ENCODE results near the gene COMMD1.
"Not testable (repeated sequence)": the region's sequence is repeated elsewhere in the genome, so short reads cannot be mapped to it uniquely, and the experiment has no call there.

Gene COMMD1

DNA sequence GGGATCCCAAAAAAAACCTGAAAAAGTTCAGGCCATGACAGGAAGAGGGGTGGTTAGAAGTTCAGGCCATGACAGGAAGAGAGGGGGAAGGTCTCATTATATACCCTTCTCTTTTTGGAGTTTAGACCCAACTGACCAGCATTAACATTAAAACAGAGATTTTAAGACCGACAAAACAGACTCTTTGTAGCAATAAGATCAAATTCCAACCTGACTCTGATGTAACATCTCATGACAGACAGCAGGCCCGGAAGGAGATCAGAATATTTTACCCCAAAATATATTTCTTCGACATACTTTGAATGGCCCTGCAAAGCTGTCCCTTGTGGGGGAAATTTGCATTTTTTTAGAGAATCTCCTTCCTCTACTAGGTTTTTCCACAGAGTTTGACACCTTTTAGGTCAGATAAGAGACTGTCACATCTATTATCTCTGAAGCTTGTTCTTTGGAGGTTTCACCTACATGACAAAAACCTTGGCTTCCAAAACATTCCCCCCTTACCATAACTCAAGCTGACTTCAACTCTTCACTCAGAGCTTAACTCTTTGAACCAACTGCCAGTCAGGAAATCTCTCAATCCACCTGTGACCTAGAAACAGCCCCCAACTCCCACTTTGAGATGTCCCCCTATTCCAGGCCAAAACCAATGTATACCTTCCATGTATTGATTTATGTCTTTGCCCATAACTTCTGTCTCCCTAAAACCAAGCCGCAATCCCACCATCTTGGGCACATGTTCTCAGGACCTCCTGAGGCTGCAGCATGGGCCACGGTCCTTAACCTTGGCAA is 239.4 kb downstream of the COMMD1 start:
- no peak for DNase-seq

DNA sequence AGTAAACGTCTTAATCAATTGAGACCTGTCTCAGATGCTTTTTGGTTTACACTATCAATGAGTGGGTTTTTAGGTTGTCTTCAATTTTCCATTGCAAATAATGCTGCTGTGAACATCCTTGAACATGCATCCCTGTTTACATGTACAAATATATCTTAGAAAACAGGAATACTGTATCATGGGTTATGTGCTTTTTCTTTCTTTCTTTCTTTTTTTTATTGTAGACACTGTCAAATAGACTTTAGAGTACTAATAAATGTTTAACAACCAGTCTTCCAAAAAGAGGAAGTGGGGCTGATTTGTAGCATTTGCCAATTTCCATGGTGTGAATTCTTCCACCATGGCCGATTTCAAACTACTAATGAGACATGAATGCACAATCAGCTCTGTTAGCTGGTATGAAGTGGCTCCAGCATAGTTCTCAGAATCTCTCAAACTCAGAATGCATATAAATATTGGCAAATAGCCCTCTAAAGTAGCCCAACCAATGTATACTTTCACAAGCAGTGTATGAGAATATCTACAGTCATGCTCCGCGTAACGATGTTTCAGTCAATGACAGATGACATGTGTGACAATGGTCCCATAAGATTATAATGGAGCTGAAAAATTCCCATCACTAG is 240.1 kb downstream of the COMMD1 start:
- DNase-seq = no peak

DNA sequence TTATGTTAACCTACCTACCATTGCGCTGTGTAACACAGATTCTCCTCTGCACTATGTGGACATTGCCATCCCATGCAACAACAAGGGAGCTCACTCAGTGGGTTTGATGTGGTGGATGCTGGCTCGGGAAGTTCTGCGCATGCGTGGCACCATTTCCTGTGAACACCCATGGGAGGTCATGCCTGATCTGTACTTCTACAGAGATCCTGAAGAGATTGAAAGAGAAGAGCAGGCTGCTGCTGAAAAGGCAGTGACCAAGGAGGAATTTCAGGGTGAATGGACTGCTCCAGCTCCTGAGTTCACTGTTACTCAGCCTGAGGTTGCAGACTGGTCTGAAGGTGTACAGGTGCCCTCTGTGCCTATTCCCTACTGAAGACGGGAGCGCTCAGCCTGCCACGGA is 241.3 kb downstream of the COMMD1 start:
- not testable (repeated sequence) for DNase-seq

DNA sequence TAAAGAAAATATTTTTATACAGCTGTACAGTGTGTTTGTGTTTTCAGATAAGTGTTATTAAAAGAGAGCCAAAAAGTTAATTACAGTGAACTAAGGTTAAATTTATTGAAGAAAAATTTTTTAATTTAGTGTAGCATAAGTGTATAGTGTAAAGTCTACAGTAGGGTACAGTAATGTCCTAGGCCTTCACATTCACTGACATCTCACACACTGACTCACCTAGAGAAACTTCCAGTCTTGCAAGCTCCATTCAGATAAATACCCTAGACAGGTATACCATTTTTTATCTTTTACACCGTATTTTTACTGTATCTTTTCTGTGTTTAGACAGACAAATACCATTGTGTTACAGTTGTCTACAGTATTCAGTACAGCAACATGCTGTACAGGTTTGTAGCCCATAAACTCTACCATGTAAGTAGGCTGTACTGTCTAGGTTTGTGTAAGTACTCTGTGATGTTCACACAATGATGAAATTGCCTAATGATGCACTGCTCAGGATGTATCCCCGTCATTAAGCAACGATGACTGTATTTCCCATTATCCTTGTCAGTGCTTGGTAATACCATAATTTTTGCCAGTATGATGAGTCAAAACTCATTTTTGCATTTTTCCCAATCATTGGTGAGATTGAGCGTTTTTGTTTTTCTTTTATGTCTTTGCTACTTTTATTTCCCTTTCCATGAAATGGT is 242.3 kb downstream of the COMMD1 start:
- DNase-seq = no peak

DNA sequence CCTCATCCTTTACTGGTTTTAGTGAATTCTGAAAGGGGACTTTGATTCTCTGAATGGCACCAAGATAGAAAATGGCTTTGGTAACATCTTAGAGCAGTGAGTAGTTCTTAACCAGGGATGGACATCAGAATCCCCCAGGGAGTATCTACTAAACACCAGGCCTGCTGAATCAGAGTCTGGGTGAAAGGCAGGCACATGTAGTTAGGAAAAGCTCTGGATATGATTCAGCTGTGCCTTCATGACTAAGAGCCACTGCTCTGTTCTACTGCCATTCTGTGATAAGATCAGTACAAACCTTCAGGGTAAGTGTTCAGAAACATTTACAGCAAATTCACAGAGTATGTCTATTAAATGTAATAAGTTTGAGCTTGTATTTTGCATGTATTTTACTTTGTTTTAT is 244.2 kb downstream of the COMMD1 start:
- no peak for DNase-seq

DNA sequence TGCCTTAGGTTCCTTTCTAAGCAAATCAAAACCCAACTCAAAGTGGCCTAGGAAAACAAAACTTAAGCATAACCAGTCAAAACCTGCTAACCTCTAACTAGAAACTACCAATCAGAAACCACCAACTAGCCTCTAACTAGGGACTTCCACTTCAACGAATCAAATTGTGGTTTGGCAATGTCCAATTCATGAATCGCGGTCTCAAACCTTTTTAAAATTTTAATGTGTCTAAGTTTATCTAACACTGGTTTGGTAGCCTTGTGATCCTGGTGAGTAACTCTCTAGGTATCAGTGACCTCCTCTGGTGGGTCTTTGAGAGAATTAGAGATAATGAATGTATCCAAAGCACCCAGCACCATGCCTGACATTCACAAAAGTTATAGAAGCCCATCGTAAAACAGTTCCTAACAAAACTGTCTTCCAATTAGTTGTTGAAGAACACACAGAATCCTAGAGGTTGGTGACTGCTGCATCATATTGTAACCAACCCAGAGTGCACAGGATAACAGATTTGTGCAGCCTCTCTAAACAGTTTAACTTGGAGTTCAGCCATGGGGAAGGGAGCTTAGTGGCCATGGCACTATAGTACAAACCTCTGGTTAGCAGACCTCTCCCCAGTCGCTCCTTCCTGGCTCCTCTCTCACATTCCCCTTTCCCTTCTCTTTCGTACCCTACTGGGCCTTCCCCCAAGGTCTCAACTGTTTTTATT is 245.3 kb downstream of the COMMD1 start:
- no peak for DNase-seq

DNA sequence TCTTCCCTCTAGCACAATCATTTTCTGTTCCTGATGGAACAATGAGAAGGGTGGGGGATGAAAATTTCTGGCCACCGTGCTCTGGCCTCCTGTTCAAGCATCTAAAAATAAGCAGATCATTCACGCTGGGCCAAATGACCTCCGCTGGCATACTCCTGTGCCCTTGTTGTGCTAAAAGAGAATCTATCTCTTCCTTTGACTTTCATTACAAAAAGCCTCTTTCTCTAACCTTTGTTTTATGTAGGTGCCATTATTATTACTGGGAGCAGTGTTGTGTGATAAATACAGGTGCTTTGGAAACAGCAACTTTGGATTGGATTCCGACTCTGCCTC is 245.8 kb downstream of the COMMD1 start:
- DNase-seq = no peak

DNA sequence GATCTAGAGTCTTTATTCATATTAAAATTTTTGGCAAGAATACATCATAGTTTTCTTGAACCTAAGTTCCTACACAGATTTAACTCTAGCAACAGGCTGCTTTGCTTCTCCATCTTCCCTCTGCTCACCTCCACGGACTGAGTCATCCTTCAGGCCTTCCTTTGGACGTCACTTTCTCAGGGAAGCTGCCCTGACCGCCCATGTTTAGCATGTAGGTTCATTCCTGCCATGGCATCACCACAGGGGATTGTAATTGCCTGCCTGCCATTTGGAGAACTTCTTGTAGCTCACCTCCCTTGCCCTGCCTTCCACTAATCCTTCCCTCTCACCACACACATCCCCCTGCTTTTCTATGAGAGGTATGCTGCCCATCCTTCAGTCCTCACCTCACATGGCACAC is 246.5 kb downstream of the COMMD1 start:
- DNase-seq = no peak

DNA sequence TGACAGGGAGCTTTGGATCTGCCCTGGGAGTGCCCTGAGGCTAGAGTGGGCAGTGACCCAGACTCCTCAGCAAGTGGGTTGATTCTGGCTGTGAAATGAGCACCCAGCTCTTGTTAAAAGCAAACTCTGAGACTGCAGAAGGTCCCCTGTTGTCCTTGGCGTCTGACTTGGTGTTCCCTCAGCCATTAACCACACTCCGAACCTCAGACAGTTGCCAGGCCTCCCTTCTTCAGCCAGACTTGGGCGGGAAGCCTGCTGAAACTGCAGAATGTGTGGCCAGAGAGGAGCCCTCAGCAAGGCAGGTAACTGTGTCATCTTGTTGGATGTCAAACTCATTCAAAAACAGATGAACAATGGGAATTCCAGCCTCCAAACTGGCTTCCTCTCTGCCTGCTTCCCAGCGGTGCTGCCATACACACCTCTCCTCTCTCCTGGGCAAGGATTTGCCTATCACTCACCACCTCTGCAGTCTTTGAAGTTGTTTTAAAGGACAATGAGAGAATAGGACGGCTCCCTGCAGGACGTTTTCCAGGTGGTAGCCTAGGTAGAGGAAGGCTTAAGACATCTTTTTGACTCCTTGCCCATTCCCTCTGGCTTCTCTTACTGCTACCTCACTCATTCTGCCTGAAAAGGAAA is 251.5 kb downstream of the COMMD1 start:
- no peak for DNase-seq

DNA sequence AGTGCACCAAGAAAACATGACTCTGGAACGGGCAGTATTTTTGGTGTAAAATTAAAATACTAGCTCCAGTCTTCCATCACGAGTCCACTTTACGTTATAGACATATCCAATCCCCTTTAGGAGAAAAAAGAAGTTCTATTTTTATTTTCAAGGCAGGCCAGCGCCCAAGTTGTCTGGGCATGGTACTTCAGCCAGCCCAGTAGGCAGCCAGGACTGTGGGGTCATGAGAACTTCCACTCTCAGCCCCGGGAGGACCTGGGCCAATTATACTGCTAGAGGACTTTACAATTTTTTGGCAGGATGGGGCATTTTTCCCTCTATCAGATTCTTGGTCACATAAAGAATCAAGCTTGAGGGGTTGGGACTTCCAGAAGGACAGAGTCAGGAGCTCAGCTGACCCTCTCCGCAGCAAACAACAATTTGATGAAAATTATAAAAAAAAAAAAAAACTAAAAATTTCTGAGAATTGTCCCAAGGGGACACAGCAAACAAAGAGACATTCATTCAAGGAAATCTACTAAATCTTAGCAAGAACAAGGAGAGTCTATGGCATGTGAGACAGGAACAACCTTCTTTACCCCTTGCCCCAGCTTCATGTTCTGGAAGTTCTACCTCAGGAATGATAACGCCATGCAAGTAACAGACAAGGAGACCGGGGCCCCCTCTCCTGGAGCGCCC is 253.1 kb downstream of the COMMD1 start:
- no peak for DNase-seq

DNA sequence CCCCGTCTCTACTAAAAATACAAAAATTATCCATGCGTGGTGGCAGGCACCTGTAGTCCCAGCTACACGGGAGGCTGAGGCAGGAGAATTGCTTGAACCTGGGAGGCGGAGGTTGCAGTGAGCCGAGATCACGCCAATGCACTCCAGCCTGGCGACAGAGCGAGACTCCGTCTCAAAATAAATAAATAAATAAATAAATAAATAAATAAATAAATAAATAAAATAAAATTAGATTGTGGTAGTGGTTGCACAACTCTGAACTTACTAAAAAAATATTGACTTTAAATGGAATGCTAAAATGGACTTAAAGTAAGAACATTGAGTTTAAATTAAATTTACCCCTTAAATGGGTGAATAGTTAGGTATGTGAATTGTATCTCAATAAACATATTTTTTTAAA is 255.2 kb downstream of the COMMD1 start:
- DNase-seq = not testable (repeated sequence)

DNA sequence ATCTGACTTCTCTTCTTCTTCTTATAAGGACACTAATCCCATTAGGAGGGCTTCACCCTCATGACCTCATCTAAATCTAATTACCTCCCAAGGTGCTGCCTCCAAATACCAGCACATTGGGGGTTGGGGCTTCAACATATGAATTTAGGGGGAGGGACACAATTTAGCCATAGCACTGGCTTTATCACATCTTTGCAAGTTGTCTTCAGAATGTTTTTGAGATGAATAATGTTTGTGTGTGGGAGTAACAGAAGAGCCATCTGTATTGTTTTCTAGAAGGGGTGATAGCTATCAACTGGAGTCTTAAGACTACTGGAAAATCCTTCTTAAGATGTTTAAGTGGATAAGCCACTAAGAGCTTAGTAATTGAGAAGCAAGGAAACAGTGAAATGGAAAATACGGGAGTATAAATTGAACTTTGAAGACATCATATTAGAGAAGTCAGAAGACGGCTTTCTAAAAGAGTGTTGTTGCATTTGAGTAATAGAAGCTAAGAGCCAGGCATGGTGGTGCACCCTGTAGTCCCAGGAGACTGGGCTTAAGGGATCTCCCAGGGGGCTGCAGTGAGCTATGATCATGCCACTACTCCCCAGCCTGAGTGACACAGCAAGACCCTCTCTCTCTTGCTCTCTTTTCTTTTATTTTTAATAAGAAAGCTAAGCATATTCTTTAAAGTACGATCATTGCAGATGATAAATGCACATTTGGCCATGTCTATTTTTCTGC is 257.8 kb downstream of the COMMD1 start:
- DNase-seq = no peak

DNA sequence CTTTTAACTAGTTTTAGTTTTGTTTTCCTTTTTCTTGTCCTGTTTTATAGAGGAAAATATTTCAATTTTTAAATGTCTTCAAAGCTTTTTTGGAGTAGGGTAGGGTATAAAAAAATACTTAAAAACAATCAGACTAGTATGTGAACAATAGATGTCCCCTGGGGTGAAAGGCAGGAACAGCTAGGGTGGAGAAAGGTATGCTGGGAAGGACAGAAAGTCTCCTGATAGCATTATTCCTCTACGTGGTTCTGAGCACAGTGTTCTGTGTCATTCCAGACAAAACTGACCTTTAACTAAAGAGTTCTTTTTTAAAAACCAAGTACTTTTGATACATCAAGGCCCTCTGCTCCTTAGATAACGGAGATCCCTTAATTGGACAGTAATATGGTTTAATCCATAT is 258.4 kb downstream of the COMMD1 start:
- no peak for DNase-seq

DNA sequence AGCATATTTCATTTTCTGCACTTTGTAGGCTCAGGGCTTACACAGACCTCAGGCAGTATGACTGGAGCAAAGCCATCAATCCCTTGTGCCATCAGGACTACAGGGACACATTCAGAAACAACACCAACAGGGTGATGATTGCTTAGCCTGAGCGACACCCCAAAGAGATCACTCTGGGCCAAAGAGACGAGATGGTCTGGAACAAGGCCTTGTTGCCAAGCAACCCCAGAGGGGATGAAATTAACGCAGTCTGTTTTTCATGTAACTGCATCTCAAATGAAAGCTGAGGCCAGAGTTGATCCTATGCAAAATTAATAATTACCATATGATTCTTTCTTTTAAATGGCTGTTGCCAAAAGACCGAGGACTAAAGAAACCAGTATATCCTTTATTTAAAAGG is 270.3 kb downstream of the COMMD1 start:
- no peak for DNase-seq

DNA sequence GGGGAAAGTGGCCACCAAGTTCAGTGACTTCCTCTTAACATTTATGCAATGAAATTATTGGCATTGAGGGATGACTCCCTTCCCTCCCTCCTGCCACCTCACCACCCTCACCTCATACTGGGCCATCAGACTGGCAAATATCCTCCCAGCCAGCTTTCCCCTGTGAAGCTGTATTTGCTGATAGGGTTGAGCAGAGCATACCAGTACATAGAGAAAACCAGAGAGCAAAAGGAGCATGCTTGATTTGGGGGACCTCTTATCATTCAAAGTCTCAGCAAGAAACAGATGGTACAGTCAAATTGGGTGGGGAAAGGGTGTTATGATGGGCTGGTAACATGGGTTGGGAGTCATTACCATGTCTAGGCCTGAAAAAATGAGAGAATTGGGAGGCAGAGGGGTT is 271.3 kb downstream of the COMMD1 start:
- DNase-seq = no peak

DNA sequence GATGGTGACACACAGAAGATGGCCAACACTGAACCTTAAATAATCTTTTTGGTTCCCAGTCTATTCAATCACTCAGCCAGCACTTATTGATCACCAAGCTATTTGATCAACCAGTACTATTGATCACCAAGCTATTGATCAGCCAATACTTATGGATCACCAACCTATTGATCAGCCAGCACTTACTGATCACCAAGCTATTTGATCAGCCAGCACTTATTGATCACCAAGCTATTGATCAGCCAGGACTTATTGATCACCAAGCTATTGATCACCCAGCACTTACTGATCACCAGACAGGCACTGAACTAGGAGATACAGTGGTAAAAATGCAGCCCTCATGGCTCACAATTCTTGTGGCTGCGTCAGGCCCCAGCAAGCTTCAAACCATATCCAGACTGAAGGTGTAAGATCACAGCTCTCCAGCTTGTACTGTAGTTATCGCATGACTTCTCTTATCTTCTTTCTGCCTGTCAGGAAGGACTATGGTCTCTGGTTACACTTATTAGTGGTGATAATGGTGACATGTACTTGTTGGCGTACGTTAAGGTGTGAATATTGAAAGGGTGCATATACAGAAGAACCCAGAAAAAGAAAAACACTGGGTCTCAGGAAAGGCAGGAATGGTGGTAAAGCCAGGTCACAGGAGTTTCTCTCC is 272.0 kb downstream of the COMMD1 start:
- DNase-seq = no peak

DNA sequence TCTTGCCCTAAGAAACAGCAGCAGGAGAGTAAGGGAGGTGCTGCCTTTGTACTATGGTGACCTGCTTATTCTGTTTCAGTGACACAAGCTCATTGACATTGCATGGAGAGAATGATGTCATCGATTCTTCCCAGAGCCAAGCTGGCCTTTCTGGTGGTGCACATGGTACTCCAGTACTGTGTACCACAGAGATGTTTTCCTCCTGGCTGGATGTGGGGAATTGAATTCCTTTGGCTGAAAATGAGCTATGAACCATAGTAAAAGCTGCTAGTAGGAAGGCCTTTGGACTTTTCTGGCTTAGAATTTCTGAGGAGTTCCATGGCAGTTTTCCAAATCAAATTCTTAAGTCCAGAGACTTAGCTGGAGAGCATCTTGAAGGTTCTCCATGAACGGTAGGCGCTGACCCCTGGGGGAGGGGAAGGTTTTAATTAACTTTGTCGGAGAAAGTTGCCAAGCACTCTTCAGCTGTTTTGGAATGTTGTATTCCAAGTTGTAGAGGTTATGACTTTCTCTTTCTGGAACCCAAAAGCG is 273.3 kb downstream of the COMMD1 start:
- no peak for DNase-seq

DNA sequence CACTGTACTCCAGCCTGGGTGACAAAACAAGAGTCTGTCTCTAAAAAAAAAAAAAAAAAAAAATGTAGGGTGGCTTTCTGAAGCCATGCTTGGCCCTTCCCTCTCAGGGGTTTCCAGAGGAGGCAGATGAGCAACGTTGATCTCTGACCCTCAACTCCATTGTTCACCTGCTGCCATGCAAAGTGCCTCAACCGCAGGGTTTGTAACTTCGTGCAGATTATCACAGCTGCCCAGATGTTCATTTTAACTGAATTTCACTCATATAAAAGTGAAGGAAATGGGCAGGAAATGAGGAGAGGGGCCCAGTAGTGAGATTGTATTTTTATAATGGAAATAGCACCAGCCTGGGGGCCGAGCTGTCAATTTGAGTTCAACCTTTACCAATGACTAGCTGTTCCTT is 275.5 kb downstream of the COMMD1 start:
- no peak for DNase-seq

DNA sequence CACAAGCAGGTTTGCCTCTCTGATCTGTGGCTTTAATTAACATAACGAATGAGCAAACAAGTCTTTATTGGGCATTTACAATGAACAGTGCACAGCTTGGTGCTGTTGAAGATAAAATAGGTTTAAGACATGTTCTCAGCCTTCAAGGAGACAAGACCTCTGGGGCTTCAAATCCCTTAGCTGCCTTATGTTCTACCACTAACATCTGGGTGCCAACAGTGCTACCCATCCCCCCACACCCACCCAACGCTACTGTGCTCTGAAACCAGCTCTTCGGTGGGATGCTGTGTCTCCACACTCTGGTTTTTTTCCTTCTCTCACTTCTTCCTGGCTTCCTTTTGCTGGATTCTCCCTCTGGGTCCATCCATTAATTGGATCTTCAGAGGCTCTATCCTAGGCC is 276.4 kb downstream of the COMMD1 start:
- DNase-seq = no peak

DNA sequence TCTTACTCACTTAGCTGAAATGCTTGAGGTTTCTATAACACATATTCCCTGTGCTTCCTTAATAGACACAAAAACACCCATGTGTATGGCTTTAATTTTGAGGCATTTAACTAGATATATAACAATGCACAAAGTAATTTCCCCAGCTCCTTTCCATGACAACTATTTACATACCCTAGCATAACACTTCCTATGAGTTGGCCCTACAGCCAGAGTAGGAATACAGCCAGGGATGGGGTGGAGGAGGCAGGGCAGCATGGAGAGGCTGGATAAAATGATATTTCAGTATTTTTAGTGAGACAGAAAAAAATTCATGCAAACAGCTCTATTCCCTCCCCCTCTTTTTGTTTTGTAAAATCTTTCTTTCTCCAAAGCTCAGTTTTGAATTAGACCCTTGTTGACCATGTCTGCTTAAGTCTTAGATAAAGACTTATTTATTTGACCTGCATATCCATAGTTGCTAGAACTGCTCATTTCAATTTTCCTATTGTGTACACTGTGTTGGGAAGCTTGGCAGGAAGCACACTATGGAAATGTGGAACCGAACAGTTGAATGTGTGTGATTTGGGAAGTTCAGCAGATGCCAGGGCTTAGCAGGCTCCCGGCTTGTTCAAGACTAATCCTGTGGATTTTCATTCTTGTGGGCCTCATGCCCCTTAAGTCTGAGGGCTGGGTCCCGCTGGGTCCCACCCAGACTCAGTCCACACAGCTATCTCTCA is 279.2 kb downstream of the COMMD1 start:
- DNase-seq = no peak

Measured in NCI-H748 treated with DMSO at 0.1 percent for 48 hours (cell line).